HEK293 (cell line): ENCODE results near the gene PLSCR1.
"Not testable (repeated sequence)": the region's sequence is repeated elsewhere in the genome, so short reads cannot be mapped to it uniquely, and the experiment has no call there.

Experiments used
- CTCF ChIA-PET: fragments of 350-600 bp; formaldehyde crosslinking; extraction: SDS; loops from one replicate; lab custom pipeline; 2021; ENCODE audit warnings: antibody characterized with exemption; lab: Yijun Ruan, JAX
- POLR2A ChIA-PET: fragments of 300-600 bp; formaldehyde crosslinking; extraction: SDS; loops from one replicate; lab custom pipeline; 2020; ENCODE audit warnings: antibody characterized with exemption, inconsistent platforms; lab: Yijun Ruan, JAX
- H3K27ac ChIP-seq: fragments of 200-500 bp; sonication (Bioruptor generic); 2 replicates; pipeline ENCODE4 v1.5.1; 2014; ENCODE audit warnings: low read depth, low read length, control low read depth, inconsistent platforms; ENCODE audit errors: extremely low read depth
- H3K36me3 ChIP-seq, 2 experiments: fragments of 200-500 bp in 1 of 2; sonication (Bioruptor generic) in 1 of 2; 1 replicate in 1 of 2; 2 replicates in 1 of 2; pipeline ENCODE4 v1.5.1; 2014 to 2017; ENCODE audit warnings: inconsistent platforms in 2 of 2, low read length in 2 of 2; ENCODE audit not compliant: control insufficient read depth in 2 of 2, insufficient read depth in 1 of 2
- H3K4me1 ChIP-seq: fragments of 200-500 bp; sonication (Bioruptor generic); 2 replicates; pipeline ENCODE4 v1.5.1; 2014; ENCODE audit warnings: mild to moderate bottlenecking, low read length, inconsistent platforms; ENCODE audit not compliant: control insufficient read depth, insufficient read depth
- H3K4me3 ChIP-seq: 2 replicates; pipeline ENCODE4 v1.5.1; 2011; ENCODE audit warnings: low read depth, mild to moderate bottlenecking, control low read depth, low read length, moderate library complexity
- H3K9me3 ChIP-seq: fragments of 200-500 bp; sonication (Bioruptor generic); 2 replicates; pipeline ENCODE4 v1.5.1; 2014; ENCODE audit warnings: low read depth, low read length, inconsistent platforms; ENCODE audit not compliant: control insufficient read depth, insufficient read depth
- FEZF1 ChIP-seq: fragments of 450-650 bp; formaldehyde crosslinking; IDR thresholded peaks from 2 replicates; pipeline ENCODE4 v1.5.1; 2016; ENCODE audit warnings: missing biosample characterization, missing genetic modification characterization
- KLF17 ChIP-seq: fragments of 450-650 bp; formaldehyde crosslinking; IDR thresholded peaks from 2 replicates; pipeline ENCODE4 v1.5.1; 2016; ENCODE audit warnings: missing biosample characterization, missing genetic modification characterization
- PRDM6 ChIP-seq: fragments of 450-650 bp; formaldehyde crosslinking; IDR thresholded peaks from 2 replicates; pipeline ENCODE4 v1.5.1; 2017; ENCODE audit warnings: missing biosample characterization, missing genetic modification characterization
- ZBTB1 ChIP-seq: fragments of 450-650 bp; formaldehyde crosslinking; IDR thresholded peaks from 2 replicates; pipeline ENCODE4 v1.5.1; 2016; ENCODE audit warnings: missing biosample characterization, missing genetic modification characterization
- ZBTB20 ChIP-seq: fragments of 450-650 bp; formaldehyde crosslinking; IDR thresholded peaks from 2 replicates; pipeline ENCODE4 v1.5.1; 2016; ENCODE audit warnings: missing biosample characterization, missing genetic modification characterization
- ZBTB21 ChIP-seq: fragments of 450-650 bp; formaldehyde crosslinking; IDR thresholded peaks from 2 replicates; pipeline ENCODE4 v1.5.1; 2017; ENCODE audit warnings: missing biosample characterization, missing genetic modification characterization
- ZEB2 ChIP-seq: fragments of 450-650 bp; formaldehyde crosslinking; IDR thresholded peaks from 2 replicates; pipeline ENCODE4 v1.5.1; 2016; ENCODE audit warnings: missing biosample characterization, missing genetic modification characterization
- ZNF155 ChIP-seq: fragments of 450-650 bp; formaldehyde crosslinking; IDR thresholded peaks from 2 replicates; pipeline ENCODE4 v1.5.1; 2016; ENCODE audit warnings: missing biosample characterization, missing genetic modification characterization
- ZNF174 ChIP-seq: fragments of 450-650 bp; formaldehyde crosslinking; IDR thresholded peaks from 2 replicates; pipeline ENCODE4 v1.5.0; 2017; ENCODE audit warnings: missing biosample characterization, mild to moderate bottlenecking, missing genetic modification characterization
- ZNF24 ChIP-seq: fragments of 450-650 bp; formaldehyde crosslinking; IDR thresholded peaks from 2 replicates; pipeline ENCODE4 v1.5.1; 2016; ENCODE audit warnings: missing biosample characterization, missing genetic modification characterization
- ZNF274 ChIP-seq, 2 experiments: fragments of 200-500 bp in 1 of 2; fragments of 450-650 bp in 1 of 2; sonication (Bioruptor generic) in 1 of 2; formaldehyde crosslinking in 1 of 2; IDR thresholded peaks; 2 replicates each; pipeline versions ENCODE4 v1.5.1 to v1.6.1; 2014 to 2016; ENCODE audit warnings: borderline replicate concordance in 1 of 2, inconsistent platforms in 1 of 2, low read length in 1 of 2, missing biosample characterization in 1 of 2, missing genetic modification characterization in 1 of 2
- ZNF280D ChIP-seq: fragments of 450-650 bp; formaldehyde crosslinking; IDR thresholded peaks from 2 replicates; pipeline ENCODE4 v1.5.1; 2016; ENCODE audit warnings: missing biosample characterization, missing genetic modification characterization
- ZNF501 ChIP-seq: fragments of 450-650 bp; formaldehyde crosslinking; IDR thresholded peaks from 2 replicates; pipeline ENCODE4 v1.5.1; 2016; ENCODE audit warnings: missing biosample characterization, missing genetic modification characterization
- ZNF529 ChIP-seq: fragments of 450-650 bp; formaldehyde crosslinking; IDR thresholded peaks from 2 replicates; pipeline ENCODE4 v1.5.1; 2017; ENCODE audit warnings: missing genetic modification characterization, missing biosample characterization; ENCODE audit not compliant: insufficient replicate concordance
- ZNF548 ChIP-seq: fragments of 450-650 bp; formaldehyde crosslinking; IDR thresholded peaks from 2 replicates; pipeline ENCODE4 v1.5.1; 2016; ENCODE audit warnings: missing biosample characterization, missing genetic modification characterization
- ZNF560 ChIP-seq: fragments of 450-650 bp; formaldehyde crosslinking; IDR thresholded peaks from 2 replicates; pipeline ENCODE4 v1.5.1; 2017; ENCODE audit warnings: missing biosample characterization, missing genetic modification characterization, borderline replicate concordance
- ZNF585B ChIP-seq: fragments of 450-650 bp; formaldehyde crosslinking; IDR thresholded peaks from 2 replicates; pipeline ENCODE4 v1.5.1; 2016; ENCODE audit warnings: missing biosample characterization, missing genetic modification characterization
- ZNF645 ChIP-seq: fragments of 450-650 bp; formaldehyde crosslinking; IDR thresholded peaks from 2 replicates; pipeline ENCODE4; 2016; ENCODE audit warnings: missing biosample characterization, missing genetic modification characterization
- ZNF692 ChIP-seq: fragments of 450-650 bp; formaldehyde crosslinking; IDR thresholded peaks from 2 replicates; pipeline ENCODE4 v1.5.1; 2016; ENCODE audit warnings: missing biosample characterization, missing genetic modification characterization
- ZSCAN4 ChIP-seq: fragments of 450-650 bp; formaldehyde crosslinking; IDR thresholded peaks from 2 replicates; pipeline ENCODE4 v1.5.1; 2017; ENCODE audit warnings: missing biosample characterization, missing genetic modification characterization

PLSCR1 gene

GRCh38 chr3:146476094-146476740 lies 68.2 kb downstream of the PLSCR1 start:
- no peaks in the 10 kb centered on the region for H3K4me1 ChIP-seq
- CTCF ChIA-PET, result interaction anchor here (0.6 kb wide), 1 partner anchor 51 kb away, joined by 3 read pairs; no protein-coding TSS in a partner anchor
- H3K4me3 ChIP-seq, result no peak overlapping the region
- POLR2A ChIA-PET, result no interaction called here
- no peaks in the 10 kb centered on the region for H3K9me3 ChIP-seq
- TF ChIP-seq PRDM6 (tag by site-specific recombination) (no peak), ZNF280D (tag by site-specific recombination) (no peak), ZNF529 (tag by site-specific recombination) (no peak), ZBTB1 (no peak)
- TF ChIP-seq, all 188 proteins: peak for 0
- no peak overlapping the region for H3K27ac ChIP-seq
- H3K36me3 ChIP-seq, result no peaks in the 10 kb centered on the region

GRCh38 chr3:146474976-146475375 lies 69.4 kb downstream of the PLSCR1 start:
- H3K27ac ChIP-seq, H3K36me3 ChIP-seq, CTCF ChIA-PET, H3K4me3 ChIP-seq, H3K4me1 ChIP-seq, H3K9me3 ChIP-seq, POLR2A ChIA-PET: not testable (repeated sequence)

GRCh38 chr3:146473726-146474125 lies 70.7 kb downstream of the PLSCR1 start:
- Histone ChIP-seq H3K4me1 (no peaks in the 10 kb centered on the region), H3K27ac (no peak overlapping the region), H3K9me3 (no peaks in the 10 kb centered on the region), H3K36me3 (no peaks in the 10 kb centered on the region), H3K4me3 (no peak overlapping the region)
- CTCF ChIA-PET, result no interaction called here
- POLR2A ChIA-PET, result no interaction called here
- TF ChIP-seq KLF17 (tag by site-specific recombination) (no peak), ZNF274 (IDR thresholded peaks at IDR 0.05; ENCODE audit: low read length) (no peak), ZNF274 (tag by site-specific recombination; IDR thresholded peaks at IDR 0.05; ENCODE audit: borderline replicate concordance) (no peak), ZBTB21 (tag by site-specific recombination) (no peak), ZNF692 (tag by site-specific recombination) (no peak), ZNF24 (tag by site-specific recombination) (no peak), ZBTB20 (no peak), FEZF1 (no peak), ZNF645 (tag by site-specific recombination) (no peak), ZNF501 (no peak), ZNF174 (tag by site-specific recombination) (no peak), ZNF560 (tag by site-specific recombination) (no peak), ZSCAN4 (no peak), ZNF548 (no peak), ZNF155 (tag by site-specific recombination) (no peak), ZNF585B (tag by site-specific recombination) (no peak), ZEB2 (tag by site-specific recombination) (no peak)
